GM19328 (cell line): ENCODE results near the gene PI4KB.

Source experiments
- ATAC-seq: cut with Tn5 transposase; IDR thresholded peaks from one replicate; pipeline ENCODE4 v1.9.1; 2021; ENCODE audit warnings: mild to moderate bottlenecking, moderate library complexity; ENCODE audit not compliant: unreplicated experiment

The PI4KB gene

DNA sequence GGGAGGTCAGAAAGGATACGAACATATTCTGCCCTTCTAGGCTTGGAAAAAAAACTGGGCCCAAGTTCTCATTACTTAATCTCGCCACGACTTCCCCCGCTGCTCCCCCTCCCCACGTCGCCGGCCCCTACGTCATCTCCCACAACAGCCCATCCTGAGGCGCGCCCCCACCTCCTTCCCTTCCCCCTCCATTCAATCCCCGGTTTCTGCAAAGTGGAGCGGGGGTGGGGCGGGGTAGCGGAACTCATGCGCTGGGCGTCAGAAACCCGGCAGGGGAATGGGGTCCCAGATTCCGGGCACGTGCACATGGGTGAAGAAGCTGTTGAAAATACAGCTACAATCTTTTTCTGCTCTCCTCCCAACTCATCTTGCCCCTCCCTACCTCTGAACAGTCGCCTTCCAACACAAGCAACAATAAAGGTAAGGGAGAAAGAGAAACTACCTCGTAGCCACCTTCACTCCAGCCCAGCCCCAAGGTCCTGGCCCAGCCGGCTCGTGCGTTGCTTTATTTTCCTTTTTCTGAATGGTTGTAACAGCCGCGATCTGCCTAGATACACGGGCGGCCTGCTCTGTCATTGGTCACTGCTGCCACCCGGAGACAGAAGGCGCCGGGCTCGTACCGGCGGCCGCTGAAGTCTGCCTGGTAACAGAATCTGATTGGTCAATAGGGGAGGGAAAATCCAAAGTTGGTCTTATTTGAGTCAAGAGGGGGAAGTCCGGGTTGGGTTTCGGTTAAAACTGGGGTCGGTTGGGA lies 19.7 kb upstream of the PI4KB start, which contains the start of gene RFX5:
TSS of gene RFX5 (minus strand) at position 484 of the 754 bp plus-strand sequence. CDS start 932 bp downstream, outside the sequence.
- peak; percentile 95 for ATAC-seq

DNA sequence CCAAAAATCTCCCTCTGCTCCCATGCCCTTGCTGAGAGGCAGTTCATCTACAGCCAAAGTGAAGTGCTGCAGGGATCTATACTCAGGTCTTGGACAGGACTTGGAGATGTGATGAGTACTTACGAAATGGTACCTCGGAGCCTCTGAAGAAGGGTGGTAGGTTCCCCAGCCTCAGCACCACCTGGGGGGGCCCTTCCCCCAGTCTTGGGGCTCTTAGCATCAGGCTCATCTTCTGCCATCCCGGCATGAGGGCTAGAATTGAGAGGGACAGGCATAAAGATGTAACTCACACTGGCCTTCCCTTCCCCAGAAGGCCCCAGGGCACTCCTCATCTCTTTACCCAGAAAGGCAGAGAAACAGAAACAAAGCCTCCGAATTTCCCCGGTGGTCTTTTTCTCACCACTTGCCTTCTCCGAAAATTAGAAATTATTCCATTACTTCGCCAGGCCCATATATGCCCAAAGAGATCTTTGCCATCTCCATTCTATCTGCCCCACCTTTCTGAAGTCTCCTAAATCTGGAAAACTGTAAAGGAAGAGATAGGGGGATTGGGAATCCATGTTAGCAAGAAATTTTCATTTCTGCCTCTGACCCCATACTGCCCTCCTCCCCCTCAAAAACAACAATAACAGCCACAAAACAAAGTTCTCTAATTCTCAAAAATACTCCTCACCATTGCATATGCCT lies 19.0 kb upstream of the PI4KB start:
- no peak for ATAC-seq

DNA sequence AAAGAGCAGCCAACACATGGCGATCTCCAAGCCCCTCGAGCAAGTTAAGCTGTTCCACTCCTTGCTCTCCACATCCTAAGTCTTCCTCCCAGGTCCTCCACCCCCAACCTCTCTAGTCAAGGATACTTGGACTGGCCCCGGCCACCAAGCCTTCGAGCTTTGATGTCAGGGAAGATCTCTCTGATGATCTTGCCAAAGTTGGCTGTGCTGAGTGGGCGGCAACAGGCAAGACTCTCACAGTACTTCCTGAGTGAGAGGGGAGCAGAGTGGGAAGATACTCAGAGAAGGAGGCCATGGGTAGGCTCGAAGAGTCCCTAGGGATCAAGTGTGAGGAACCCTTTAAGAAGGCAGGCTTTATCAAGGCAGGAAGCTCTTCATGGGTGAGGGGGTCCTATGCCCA lies 17.1 kb upstream of the PI4KB start:
- no peak for ATAC-seq

DNA sequence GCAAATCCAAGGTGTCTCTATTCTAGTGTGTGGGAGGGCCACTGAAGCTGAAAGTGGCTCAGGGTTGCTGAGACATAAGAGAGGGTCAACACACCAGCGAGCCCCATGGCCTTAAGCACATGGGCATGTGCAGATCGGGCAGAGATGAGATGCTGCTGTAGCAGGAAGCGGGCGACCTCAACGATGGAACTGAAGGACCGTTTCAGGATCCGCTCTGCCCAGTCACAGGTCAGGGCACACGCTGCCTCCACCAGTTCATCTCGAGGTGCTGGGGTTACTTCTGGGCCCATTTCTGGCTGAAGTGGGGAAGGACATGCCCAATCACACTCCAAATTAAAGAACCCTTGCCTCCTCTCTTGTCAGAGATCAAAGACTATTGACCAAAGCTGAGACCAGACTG lies 16.4 kb upstream of the PI4KB start:
- no peak for ATAC-seq

DNA sequence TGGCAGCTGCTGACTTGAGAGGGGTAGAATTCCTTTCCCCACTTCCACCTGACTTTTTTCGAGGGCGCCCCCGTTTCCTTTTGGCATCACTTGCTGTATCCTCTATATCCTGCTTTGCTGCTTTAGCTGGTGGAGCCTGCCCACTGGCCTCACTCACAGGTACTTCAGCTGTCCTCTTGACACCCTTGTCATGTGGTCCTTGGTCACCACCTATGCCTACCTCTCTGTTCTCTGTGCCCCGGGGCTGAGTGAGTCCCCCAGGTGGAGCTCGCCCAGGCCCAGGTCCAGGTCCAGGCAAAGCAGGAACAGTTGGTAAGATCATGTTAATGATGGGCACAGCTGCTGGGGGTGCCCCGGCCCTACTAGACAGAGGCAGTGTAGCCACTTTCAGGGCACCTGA lies 15.4 kb upstream of the PI4KB start:
- no peak for ATAC-seq

DNA sequence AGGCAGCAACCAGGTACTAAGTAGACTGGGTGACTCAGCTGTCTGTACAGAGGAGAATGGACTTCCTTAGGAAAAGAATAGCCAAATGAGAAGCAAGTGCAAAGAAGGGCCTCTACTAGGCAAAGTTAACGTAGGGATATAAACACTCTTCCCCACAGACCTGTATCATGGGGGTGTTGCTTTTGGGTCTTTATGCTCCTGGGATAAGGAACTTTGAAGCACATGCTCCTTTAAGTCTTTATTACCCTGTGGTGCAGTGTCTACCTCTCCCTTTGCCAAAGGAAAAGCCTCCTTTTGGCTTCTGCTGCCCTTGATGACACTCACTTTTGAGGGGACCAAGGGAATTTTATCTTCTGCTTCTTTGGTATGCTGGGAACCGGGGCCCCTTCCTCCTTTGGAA lies 14.8 kb upstream of the PI4KB start:
- ATAC-seq, result no peak

DNA sequence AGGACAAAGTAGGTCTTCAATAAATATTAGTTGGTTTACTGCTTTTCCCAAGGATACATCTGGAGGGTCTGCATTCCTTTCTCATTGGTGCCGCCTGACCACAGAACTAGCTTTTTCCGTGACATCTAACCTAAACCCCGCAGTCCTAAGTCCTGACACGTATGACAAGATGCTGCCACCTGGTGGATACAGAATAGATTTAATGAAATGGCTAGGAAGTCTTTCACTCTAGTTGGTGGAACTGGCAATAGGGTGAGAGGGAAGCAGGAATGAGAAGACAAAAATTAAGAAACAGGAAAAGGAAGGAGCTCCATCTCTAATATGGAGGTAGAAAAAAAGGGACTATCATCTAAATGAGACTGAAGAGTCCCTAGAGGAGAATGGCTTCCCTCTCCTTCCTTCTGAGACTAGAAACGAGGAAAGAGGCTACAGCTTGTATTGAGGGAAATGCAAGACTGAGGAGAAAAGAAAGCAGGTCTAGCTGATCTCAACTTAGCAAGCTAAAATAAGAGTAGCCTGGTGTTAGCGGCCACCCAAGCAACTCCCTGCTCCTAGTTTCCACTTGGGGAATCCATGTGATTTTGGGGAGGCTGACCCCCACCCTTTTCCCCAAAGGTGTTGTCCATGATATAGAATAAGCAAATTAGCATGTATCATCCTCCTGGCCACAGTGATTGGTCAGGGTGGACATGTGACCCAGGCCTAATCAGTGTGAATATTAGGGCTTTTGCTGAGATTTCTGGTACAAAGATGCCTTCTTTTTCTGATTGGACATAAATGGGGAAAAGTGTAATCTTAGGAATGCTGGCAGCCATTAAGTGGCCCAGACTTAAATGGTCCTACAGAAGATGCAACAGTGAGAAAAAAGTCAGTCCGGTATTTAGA lies 13.9 kb upstream of the PI4KB start:
- no peak for ATAC-seq

DNA sequence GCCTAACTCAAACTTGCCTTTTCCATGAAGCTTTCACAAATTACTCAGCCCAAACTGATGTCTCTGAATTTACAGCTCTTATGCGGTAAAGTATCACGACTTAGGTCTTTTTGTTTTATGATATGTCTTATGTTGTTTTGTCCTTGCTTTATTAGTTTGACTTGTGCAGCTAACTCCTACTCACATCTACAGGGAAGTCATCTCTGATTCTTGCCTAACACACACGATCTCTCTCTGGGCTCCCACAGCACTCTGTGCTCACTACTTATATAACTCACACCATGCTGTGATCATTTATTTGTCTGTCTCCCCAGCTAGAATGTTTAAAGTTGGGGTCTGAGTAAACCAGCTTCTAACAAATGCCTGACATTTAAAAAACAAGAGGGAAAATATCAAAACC lies 9.3 kb upstream of the PI4KB start:
- ATAC-seq, result no peak

DNA sequence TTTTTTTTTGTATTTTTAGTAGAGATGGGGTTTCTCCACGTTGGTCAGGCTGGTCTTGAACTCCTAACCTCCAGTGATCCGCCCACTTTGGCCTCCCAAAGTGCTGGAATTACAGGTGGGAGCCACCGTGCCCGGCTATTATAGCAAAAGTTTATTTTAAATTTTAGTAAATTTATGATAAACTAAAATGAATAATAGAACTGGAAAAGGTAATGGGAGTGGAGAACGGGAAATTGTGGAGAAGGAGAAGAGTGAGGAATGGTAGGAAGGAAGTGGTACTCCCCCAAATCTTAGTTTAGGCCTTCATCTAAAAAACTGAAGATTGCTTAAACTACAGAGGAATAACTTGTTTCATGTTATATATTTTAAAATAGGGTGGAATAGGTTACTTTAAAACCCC lies 7.6 kb upstream of the PI4KB start:
- no peak for ATAC-seq

DNA sequence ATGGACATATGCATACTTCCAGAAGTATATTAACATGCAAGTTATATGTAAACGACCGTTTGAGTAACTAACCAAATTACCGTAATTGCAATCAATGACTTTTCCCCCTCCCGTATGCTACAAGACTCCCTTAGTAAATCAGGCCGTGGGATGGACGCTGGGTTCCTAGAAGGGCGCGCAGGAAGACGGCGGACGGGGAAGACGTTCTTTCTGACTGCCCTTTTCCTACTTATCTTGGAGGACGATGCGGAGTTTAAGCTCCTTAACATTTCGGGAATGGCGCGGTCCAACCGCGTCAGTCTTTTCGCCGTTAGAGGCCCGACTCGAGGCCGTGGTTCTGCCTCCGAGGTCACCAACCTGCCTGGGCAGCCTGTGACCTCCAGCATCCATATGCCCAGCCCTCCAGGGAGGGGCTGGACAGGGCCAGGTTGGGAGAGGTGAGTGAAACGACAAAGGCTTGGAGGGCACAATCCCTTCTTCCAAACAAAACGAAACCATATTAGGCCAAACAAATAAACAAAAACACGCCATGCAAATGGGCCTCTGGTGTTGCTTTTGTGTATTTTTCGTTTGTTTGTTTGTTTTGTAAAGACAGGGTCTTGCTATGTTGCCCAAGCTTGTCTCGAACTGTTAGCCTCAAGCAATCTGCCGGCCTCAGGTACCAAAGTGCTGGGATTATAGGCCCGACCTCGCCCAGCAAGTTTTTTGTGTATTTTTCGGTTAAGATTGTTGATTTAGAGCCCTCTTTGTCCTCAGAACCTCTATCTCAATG lies 873 bp upstream of the PI4KB start:
- peak; percentile 20 for ATAC-seq

DNA sequence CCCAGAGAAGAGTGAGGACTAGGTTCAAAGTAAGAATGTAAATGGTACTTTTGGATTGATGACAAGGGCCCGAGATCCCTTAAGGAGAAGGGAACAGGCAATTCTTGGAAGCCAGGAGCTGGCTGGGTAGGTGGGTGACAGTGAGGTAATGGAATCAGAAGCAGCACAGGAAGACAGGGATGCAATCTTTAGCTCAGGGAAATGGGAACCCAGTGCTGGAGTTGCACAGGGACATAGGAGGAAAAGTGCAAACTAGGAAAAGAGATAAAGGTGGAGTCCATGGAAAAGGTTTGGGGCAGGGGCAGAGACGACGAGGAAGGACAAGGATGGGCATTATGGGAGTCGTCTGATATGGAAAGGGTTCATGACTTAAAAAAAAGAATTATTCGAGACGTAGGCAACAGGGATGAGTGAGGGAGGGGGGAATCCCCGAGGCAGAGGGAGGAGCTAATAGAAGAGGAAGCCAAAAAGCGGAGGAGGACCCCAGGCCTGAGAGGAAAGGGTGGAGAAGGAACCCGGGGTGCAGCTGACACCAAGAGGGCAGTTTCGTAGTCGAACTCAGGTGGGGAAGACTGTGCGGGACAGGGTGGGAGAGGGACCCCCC lies 495 bp downstream of the PI4KB start:
- ATAC-seq, result peak; percentile 41

DNA sequence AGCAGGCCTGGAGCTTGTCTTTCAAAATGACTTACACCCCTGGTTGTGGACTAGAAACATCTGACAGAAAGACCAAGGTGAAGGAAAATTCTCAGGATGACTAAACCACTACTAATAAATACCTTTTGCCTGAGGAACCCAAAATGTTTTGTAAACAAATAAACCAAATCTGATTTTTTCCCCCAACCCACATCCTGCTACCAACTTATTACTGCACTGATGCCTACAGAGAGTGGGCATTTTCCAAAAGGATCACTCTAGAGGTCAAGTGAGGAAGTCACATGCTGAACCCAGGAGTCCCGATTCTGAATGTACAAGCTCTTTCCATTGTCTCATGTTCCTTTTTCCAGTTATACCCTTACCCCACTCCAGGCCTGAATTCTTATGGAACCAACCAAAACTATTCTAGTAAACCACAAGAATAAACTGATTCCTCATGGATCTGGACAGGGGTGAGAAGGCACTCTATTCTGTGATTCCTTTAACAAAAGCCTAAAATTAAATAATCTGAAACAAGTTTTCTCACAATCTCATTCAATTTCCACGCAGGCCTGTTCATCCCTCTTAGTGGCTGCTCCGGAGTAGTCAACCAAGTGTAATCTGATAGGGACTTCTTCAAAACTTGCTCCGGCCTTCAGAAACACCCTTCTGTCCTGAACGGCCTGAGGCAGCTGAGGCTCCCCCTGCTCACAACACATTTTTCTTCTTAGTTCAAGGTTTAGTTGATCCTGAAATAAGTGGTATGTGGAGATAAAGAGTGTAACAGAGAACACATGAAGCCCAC lies 1.4 kb downstream of the PI4KB start:
- no peak for ATAC-seq

DNA sequence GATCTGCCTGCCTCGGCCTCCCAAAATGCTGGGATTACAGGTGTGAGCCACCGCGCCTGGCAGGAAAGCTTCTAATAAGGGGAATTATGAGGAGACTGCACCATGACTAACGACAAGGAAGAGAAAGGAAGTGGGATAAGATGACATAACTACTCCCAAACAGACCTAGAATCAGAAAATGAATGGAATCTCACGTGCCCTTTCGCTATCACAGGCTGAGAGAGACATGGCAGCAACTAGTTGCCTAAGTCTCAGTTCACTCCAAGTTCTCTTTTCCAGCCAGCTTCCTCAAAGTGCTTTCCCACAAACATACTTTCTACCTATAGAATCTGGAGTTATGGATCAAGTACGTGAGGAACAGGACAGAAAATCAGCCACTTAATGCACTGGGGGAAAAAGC lies 2.0 kb downstream of the PI4KB start:
- ATAC-seq, result no peak

DNA sequence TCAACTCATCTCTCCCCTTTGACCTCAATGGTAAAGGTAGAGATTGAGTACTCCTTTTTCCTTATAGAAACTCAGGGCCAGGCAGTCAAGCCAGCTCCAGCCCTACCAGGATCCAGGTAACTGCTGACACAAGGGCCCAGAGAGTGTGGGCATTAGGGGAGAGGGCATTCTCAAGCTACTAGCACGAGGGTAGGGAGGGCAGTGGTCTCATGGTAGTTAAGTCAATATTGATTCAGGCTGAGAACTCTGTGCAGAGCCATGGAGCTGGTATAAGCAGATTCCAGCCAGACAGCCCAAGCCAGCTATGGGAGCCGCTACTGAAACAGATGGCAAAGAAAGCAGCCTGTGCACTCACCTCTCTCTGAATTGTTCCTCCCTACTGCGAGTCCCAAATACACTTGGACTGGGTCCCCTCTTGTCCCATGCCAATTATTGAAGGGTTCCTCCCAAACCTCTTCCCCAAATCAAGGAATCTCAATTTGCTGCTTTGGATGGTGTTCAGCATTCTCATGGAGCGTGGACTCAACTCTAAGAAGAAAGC lies 2.8 kb downstream of the PI4KB start:
- no peak for ATAC-seq

DNA sequence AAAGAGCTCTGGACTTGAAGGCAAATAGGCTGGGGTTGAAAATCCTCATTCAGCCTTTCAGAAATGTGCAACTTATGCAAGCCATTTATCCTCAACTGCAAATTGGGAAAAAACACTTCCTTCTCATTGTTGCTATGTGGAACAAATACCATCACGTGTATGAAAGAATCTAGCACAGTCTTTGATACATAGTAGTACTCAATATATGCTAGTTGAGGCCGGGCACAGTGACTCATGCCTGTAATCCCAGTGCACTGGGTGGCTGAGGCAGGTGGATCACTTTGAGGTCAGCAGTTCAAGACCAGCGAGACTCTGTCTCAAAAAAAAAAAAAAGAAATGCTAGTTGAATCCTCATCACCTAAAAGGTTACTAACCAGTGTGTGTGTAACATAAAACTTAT lies 8.2 kb downstream of the PI4KB start:
- ATAC-seq, result no peak

DNA sequence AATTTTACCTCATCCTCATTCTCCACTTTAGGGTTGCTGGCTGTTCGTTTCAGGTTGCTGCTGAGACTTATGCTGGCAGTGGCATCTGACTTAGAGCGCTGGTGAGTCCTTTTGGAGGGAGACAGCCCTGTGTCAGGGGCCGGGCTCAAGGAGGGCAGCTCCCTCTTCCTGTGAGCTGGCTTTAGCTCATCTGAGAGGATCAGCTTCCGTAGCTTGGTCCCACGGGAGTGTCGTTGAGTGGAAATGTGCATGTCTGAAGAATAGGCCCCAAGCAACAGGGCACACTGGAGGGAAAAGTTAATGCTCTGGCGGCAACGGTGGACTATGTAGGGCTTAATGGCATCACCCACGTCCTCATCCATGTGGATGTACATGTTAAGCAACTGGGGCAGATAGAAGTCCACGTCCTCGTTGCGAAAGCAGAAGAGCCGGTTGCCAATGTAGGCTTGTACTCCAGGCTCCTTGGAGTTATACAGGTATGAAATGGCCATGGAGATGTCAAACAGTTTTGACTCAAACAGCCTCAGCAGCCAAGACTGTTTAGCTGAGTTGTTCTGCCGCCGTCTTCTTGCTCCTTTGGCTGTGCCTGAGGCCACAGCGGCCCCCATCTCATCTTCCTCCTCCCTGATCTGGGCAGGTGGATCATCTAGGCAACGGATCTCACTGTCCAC lies 11.5 kb downstream of the PI4KB start:
- no peak for ATAC-seq

DNA sequence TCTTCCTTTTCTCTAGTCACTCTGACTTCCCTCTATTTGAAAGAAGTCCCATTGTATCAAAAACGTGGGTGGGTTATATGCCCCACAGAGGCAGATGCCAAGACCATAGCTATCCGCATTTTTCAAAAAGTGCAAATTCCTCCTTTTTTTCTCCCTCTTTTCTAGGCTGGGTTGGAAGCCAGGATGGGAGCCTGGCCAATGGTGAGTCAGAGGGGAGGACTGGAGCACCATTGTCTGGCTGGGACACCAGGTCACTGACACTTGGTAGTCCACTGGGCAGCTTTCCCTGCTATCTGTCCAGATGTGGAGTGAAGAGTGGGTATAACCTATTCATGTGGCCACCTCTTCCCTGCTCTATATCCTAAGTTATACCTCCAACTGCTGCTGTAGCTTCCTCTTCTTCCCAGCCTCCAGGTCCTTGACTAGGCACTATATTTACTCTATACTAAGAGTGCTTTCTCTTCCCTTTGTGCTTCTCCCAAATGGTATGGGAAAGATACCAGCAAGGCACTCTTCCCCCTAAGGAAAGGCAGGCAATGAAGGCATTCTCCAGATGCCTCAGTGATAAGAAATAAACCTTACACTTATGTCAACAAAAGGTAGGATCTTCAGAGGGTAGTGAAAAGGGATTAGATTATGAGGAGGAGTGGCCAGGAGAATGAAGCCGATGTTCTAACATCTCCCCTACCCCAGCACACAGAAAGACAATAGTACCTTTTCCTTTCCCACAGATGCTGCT lies 12.9 kb downstream of the PI4KB start:
- ATAC-seq, result no peak

DNA sequence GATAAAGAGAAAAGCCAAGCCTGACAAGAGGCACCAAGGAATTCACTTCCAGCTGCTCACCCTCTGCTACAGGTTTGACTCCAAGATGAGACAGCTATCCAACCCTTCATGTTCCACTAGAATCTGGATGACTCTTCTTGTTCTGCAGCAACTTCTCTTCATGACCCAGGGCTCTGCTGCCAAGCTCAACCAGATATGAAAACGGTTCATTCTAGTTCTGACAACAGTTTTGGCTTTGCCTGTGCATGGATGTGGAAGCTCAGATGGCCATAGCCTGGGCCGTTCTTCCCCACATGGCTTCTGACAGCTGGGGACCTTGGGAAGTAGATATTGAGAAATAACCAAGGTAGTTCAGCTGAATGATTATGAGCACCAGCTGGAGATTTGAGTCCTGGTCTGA lies 13.7 kb downstream of the PI4KB start:
- ATAC-seq, result no peak
